ENCODE measurements around the gene PLP1.
"Not testable (repeated sequence)": the region's sequence is repeated elsewhere in the genome, so short reads cannot be mapped to it uniquely, and the experiment has no call there.

The PLP1 gene

DNA sequence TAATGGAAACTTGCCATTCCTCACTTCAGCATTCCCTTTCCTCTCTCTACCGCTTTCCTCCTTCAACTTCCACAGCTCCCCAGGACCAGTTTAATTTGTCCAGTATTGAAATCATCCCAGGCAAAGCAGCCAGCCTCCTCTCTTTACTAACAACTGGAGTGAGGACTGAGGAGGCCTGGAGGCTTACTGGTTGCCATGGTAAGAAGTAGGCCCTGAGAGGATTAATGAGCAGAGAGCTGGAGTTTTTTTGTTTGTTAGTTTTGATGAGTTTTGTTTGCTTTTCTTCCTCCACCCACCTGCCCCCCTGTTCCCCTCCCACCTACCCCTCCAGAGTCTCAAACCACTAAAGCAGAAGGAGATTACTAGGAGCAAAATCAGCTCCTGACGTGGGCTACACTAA, 29.5 kb upstream of the PLP1 start:
- no peak overlapping the region for H3K4me3 ChIP-seq (replicated peaks; ENCODE audit: low read depth, low read length)
- DNase-seq (ENCODE audit: extremely low read depth, insufficient read length) = no peak
- TF ChIP-seq CTCF (IDR thresholded peaks at IDR 0.05; ENCODE audit: insufficient read depth, low read length, poor library complexity, severe bottlenecking) = no peak
- H3K27me3 ChIP-seq (replicated peaks; ENCODE audit: control insufficient read depth, insufficient read depth, low read length) = no peaks in the 10 kb centered on the region; the same call in 1 of the 2 replicates
- H3K36me3 ChIP-seq (ENCODE audit: control insufficient read depth, insufficient read depth, low read length) = no peaks in the 10 kb centered on the region

- H3K36me3 ChIP-seq (ENCODE audit: control insufficient read depth, insufficient read depth, low read length) = no peaks in the 10 kb centered on the region
- no peak for DNase-seq (ENCODE audit: extremely low read depth, insufficient read length)
- no peaks in the 10 kb centered on the region; the same call in none of the 2 replicates for H3K27me3 ChIP-seq (replicated peaks; ENCODE audit: control insufficient read depth, insufficient read depth, low read length)
- no peak overlapping the region for H3K4me3 ChIP-seq (replicated peaks; ENCODE audit: low read depth, low read length)
- TF ChIP-seq CTCF (IDR thresholded peaks at IDR 0.05; ENCODE audit: insufficient read depth, low read length, poor library complexity, severe bottlenecking) = no peak
Observed at GRCh38 chrX:103754401-103754800, 22.2 kb upstream of the PLP1 start.

- Histone ChIP-seq H3K4me3 (replicated peaks; ENCODE audit: low read depth, low read length) (no peak overlapping the region), H3K36me3 (ENCODE audit: control insufficient read depth, insufficient read depth, low read length) (no peaks in the 10 kb centered on the region), H3K27me3 (replicated peaks; ENCODE audit: control insufficient read depth, insufficient read depth, low read length) (no peaks in the 10 kb centered on the region; the same call in none of the 2 replicates)
- no peak for DNase-seq (ENCODE audit: extremely low read depth, insufficient read length)
- no peak for TF ChIP-seq CTCF (IDR thresholded peaks at IDR 0.05; ENCODE audit: insufficient read depth, low read length, poor library complexity, severe bottlenecking)
Observed at GRCh38 chrX:103756736-103757135, 19.9 kb upstream of the PLP1 start.

- Histone ChIP-seq H3K36me3 (ENCODE audit: control insufficient read depth, insufficient read depth, low read length) (no peaks in the 10 kb centered on the region), H3K27me3 (replicated peaks; ENCODE audit: control insufficient read depth, insufficient read depth, low read length) (no peaks in the 10 kb centered on the region; the same call in none of the 2 replicates), H3K4me3 (replicated peaks; ENCODE audit: low read depth, low read length) (no peak overlapping the region)
- no peak for TF ChIP-seq CTCF (IDR thresholded peaks at IDR 0.05; ENCODE audit: insufficient read depth, low read length, poor library complexity, severe bottlenecking)
- no peak for DNase-seq (ENCODE audit: extremely low read depth, insufficient read length)
Observed at GRCh38 chrX:103758555-103758954, 18.1 kb upstream of the PLP1 start.

GRCh38 chrX:103763541-103763940, 13.1 kb upstream of the PLP1 start:
- not testable (repeated sequence) for H3K4me3 ChIP-seq (replicated peaks; ENCODE audit: low read depth, low read length); H3K27me3 ChIP-seq (replicated peaks; ENCODE audit: control insufficient read depth, insufficient read depth, low read length); DNase-seq (ENCODE audit: extremely low read depth, insufficient read length); H3K36me3 ChIP-seq (ENCODE audit: control insufficient read depth, insufficient read depth, low read length)

DNA sequence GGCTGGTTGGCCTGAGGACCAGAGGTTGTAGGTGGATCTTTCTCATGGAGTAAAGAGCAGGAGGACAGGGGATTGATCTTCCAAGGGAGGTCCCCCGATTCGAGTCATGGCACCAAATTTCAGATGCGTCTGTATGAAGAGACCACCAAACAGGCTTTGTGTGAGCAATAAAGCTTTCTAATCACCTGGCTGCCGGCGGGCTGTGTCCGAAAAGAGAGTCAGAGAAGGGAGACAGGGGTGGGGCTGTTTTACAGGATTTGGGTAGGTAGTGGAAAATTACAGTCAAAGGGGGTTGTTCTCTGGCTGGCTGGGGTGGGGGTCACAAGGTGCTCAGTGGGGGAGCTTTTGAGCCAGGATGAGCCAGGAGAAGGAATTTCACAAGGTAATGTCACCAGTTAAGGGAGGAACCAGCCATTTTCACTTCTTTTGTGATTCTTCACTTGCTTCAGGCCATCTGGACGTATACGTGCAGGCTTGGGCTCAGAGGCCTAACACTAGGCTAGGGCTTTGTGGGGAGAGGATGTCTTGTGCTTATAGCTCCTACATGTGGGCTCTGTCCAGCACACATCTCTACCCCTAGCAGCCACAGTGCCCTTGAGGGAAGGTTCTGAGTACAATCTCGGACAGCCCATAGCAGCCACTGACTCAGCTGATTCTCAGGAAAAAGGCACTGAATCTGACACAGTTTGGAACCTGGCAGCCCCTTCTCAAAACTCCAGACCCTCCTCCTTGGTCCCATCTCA, 9.7 kb upstream of the PLP1 start:
- not testable (repeated sequence) for H3K4me3 ChIP-seq (replicated peaks; ENCODE audit: low read depth, low read length); H3K36me3 ChIP-seq (ENCODE audit: control insufficient read depth, insufficient read depth, low read length); DNase-seq (ENCODE audit: extremely low read depth, insufficient read length); H3K27me3 ChIP-seq (replicated peaks; ENCODE audit: control insufficient read depth, insufficient read depth, low read length)

DNA sequence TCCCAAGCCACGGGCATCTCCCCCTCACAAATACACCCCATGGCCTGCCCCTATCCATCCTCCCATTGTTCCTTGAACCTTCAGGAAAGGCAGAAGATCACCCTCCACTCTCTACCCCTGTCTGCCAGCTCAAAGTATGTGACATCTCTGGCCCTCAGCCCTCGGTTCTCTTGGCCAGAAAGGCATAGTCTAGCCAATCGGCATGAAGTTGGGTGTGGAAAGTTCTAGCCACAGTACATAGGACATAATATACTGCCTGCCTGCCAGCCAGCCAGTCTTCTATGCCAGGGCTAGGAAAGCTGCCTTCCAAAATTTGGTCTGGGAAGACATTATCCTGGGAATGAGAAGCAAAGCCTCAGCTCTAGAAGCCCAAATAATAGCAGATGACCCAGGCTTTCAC, 3.2 kb upstream of the PLP1 start:
- Histone ChIP-seq H3K4me3 (replicated peaks; ENCODE audit: low read depth, low read length) (no peak overlapping the region), H3K36me3 (ENCODE audit: control insufficient read depth, insufficient read depth, low read length) (no peaks in the 10 kb centered on the region), H3K27me3 (replicated peaks; ENCODE audit: control insufficient read depth, insufficient read depth, low read length) (peaks cover 3% of the 10 kb centered on the region; the same call in 1 of the 2 replicates)
- TF ChIP-seq CTCF (IDR thresholded peaks at IDR 0.05; ENCODE audit: insufficient read depth, low read length, poor library complexity, severe bottlenecking) = no peak
- no peak for DNase-seq (ENCODE audit: extremely low read depth, insufficient read length)
